NOMO-1 treated with dmso at 0.1 percent for 144 hours (cell line): ENCODE results near the gene MACROD2.

Source experiments
- DNase-seq: peaks from one replicate; lab custom pipeline; 2025; ENCODE audit not compliant: unreplicated experiment; lab: John Stamatoyannopoulos, UW

The MACROD2 gene

DNA sequence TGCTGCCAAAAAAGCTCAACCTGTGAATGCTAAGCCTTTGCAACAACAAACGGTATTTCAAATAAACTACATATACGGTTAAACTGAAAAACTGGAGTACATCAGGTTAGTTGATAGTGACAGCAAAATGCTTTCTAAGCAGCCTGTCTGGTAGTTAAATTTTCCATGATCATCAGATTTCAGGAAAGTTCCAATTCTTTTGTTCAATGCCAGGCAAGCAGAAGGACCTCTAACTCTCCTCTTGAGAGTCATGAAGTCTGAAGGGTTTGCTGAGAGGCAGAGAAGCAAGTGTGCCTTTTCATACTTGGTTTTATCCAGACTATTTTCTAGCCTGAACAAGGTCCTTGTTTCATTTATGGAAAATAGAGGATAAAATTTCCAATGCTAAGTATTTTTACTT is 337.6 kb downstream of the MACROD2 start:
- no peak for DNase-seq

DNA sequence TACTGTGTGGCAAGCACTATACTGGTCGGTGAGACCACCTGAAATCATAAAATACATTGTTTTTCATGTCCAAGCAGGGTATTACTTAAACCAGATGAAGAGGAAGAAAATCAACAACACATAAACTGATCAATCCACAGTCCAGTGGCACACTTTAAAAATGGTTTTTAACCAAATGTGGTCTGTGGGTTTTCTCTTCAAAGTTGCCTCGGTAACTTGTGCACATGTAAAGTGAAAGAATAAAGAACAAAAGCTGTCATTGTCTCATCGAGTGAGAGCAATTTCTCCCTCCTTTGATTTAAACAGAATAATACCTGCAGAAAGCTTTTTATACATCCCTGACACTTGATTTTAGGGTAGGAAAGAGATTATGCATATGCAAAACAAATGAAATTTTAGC is 338.4 kb downstream of the MACROD2 start:
- DNase-seq = no peak

DNA sequence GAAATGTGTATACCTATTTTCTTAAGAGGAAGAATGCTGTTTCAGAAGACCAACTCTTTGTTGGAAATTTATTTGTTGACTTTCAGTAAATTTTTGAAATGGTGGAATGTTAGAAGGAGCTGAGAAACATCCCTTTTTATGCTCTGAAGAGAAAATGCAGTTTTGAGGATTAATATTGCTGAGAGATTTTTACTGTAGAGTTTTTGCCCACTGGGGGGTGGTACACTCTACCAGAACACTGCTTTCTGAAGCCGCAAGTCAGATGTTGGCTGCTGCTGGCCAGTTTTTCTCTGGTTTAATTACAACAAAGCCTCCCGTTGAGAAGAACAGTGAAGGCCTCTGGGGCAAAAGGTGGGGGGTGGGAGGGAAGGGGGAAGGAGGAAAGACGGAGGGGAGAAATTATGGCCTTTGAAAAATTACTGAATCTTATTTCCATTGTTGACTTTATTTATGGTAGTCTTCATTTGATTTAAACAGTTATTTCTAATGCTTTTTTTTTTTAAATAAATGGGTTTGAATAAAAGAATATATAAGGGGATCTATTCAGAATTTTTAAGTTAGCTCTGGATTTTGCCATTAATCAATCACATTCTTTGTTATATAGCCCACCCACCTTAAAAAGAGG is 339.1 kb downstream of the MACROD2 start:
- no peak for DNase-seq

DNA sequence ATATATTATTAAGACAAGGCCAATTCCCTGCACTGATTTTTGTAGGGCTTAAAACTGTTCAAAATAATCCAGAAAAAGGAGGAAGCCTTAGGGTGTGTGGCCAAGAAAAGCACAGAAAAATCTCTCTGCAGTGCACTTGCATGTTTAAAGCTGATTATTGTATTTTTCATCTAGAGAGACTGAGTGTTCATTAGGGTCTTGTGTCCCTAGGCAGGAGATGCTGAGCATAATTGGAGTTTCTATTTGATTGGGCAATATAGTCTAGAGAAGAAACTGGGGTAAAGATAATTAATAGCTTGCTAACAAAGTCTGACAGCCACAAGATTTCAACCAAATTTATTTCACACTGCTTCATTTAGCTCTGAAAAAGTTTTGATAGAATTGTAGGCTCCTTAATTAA is 339.7 kb downstream of the MACROD2 start:
- DNase-seq = no peak

DNA sequence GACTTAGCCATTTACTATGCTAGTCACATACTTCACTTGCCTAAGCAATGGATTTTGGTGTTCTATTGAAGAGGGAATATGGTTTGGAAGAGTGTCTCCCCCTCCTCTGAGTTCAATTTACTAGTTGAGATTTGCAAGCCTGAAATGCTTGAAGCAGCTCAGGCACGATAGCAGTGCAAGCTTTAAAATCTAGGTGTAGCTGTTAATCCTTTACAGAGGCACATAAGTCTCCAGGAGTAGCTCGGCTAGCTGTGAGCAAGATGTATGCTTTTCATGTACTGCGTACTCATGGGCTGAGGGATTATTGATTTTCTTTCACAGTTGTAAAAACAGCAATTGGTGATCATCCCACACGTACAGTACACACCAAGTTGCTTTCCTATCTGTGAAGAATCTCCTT is 341.4 kb downstream of the MACROD2 start:
- no peak for DNase-seq

DNA sequence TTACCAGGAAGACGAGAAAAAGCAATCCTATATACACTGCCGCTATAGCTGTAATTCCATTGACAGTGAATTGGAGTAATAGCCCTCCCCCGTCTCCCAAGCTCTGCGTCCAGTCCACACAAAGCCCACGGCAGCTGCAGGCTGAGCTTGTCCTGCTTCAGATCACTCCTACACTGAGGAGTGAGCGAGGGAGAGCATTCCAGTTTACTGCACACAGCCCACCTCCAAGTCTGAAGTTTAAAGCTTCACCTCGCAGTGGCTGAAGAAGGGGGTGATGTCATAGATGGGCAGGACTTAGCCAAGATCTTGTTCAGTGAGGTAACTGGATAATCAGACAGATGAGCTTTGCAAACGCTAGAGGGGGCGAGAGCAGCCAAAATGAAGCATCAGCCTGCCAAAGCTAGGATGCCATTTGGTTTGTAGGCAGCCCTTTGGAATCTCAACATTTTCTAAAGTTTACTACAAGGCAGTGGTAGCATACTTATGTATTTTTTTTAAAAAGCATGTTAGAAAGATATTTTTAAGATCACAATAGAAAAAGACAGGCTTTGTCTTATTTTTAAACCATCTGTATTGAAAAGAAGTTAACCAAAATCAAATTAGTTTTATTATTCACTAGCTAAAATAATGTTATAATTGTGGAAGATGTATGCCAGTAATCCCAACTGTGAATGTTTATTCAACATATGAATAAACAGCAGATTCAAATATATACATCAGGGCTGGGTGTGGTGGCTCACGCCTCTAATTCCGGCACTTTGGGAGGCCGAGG is 342.3 kb downstream of the MACROD2 start, which contains the start of gene FLRT3:
Gene FLRT3, minus strand, starts transcription at position 213 of the 772 bp plus-strand sequence. CDS start 10,106 bp downstream, outside the sequence.
- DNase-seq = peak; percentile 88

DNA sequence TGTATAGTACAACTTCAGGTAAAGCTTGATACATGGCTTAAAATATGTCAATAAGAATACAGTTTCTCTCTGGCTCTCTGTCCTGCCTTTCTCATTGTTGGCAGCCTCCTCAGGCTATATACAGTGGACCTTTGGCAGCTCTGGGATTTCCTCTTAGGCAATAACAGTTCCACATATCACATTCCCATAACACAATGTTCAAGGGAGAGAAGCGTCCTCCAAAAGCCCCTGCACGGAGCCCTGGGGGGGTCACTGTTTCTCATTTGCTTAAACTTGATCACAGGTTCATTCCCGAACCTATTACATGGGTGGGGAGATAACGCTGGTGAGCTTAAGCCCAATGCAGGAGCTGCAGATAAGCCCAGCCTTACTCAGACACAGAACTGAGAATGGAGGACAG is 346.5 kb downstream of the MACROD2 start:
- DNase-seq = no peak

DNA sequence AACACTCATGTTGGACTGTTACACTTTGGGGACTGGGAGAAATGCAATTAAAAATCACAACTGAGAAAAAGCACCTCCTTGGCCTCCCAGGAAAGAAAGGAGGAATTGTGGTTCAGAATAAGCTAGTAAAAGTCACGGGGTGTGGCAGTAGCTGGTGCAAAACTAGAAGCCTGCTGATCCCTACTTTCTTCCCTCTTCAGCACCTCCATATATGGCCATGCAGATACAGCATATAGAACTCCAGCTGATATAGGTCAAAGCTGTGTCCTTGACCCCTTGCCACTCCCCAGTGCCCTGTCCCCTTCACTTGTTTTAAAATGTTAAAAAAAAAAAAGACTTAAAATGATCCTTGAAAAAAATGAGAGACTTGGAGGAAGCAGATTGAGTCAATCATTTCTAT is 347.6 kb downstream of the MACROD2 start:
- no peak for DNase-seq

DNA sequence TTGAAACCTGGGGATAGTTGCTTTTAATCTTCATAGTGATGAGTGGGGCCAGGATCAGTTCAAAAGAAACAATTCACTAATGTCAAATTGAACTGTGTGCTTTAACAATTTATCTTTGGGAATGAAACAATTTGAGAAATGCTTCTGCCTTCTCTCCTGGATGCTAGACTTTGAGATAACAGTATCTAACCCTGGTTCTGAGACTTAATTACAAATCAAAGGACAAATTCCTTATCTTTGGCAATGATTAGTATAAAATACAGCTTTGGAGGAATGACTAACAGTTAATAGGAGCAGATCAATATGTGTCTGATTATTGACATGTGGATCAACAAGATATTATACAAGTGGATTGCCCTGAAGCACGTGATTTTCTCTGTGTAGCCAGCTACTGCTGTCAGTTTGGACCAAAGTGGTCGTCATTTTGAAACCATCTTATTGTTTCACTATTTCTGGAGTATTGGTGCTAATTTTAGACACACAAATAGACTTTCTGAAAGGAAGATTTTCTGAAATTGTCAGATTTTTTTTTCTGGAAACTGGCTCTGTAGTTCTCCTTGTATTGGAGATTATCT is 348.3 kb downstream of the MACROD2 start:
- DNase-seq = no peak

DNA sequence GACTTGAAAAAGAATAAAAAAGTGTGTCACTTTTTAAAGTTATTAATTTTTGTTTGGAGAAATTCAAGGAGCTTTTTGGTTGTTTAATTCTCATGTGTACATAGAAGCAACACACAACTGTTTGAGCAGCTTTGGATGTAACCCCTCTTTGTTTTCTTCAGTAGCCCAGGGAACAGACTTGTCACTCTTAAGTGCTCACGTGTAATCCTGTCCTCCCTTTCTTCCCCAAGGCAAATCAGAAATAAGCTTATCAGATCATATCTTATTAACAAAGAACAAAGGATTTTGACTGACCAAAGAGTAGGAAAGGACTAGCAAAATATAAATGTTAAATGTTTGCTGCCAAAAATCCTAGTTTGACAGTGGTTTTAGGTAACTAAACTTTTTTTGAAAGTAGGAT is 349.4 kb downstream of the MACROD2 start:
- DNase-seq = no peak

DNA sequence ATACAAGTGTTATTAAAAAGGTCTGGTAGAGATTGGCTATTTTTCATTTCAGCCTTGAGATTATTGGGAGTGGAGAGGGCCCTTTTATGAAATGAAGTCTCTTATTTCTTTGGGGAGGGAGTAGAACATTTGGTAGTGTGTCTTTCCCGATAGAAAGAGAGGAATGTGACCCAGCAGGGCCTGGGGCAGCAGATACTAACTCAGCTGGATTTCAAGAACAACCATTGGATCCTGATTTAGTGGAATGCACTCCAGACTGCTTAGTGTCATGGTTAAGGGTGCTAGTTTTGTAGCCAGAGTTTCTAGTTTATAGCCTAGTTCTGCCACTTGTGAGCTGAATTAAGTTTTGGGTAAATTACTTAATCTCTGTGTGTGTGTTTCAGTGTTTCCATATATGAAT is 360.5 kb downstream of the MACROD2 start:
- no peak for DNase-seq

DNA sequence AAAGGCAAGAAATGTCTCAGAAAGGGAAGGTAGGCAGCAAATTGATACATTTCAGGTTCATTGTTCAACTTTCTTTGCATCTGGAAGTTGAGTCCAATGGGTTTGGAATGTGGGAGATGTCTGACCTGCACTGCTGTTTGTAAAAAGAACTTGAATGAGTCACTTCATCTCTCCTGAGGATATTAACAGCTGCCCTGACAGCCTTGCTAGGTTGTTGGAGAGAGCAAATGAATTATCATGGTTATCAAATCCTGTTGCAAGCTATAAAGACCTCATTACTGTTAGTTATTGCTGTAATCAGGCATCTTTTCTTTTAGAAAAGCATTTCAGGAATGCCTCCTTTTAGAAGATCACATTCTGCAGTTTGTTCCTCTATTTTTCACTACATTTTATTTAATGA is 365.1 kb downstream of the MACROD2 start:
- no peak for DNase-seq

DNA sequence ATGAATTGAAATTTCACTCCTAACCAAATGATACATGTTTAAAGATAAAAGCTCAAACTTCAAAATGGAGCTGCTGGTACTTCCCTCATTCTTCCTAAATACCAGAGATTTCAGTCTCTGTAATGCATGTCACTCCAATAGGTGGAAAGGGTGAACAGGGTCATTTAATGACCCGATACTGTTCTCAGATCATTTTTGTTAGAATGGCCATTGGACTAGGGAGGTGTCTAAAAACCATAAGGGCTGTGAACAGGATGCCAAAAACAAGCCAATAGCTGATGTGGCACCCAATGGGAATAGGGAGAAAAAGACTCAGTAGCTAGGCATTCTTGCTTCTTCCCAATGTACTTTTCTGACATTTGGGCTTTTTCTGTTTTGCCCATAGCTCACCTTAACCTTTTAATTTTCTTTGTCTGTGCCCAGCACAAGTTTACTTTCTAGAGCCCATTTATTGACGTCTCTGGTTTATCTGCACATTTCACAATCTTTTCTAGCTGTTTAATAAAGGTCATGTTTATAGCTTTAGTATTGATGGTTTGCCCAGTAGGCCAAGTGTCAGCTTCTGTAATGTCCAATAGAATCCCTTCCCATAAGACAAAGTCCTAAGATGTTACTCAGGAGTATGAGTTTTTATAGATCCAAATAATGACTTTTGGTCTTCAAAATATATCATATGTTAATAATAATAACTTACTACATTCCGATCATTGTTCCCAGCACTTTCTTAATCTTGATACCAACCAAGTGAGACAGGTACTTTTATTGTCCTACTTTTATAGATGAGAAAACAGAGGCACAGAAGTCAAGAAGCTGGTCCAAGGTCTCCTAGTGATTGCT is 366.4 kb downstream of the MACROD2 start:
- no peak for DNase-seq

DNA sequence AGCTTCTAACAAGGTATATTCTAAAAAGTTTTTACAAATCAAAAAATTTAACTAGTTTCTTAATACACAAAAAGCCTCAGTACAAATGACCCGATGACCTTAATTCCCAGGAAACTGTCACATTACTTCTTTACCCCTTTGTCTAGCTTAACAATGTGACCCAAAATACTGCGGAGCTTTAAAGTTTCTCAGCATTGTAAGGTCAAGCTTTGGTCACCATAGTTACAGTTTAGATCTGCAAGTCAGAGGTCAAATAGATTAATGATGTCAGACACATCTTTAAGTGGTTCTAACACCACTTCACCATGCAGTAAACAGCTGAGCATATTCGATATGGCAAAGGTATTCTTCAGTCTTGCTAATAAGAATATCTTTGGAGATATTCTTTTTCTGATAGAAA is 378.9 kb downstream of the MACROD2 start:
- no peak for DNase-seq

DNA sequence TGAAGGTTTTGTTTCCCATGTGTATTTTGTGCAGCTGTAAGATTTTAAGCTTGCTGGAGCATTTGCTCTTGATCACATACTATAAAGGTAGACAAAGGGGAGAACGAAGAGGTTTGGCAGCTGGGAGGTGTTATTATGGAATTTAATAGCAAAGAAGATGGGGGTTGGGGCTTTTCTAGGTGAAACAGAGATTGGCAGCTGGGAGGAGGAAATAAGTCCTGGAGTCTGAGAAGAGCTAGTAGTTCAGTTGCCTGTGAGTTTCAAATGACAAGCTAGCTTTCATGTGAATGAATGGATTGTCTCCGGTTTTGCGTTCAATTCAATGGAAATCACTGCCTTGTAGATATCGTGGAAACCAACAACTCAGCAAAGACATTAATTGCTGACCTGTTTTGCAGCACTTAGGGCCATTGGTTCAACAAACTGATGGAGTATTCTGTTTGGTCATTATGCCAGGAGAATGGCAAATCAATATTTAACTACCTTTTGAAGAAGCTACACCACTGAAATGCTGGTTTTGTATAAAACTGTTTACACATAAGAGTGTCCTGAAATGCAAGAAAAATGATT is 380.2 kb downstream of the MACROD2 start:
- no peak for DNase-seq

DNA sequence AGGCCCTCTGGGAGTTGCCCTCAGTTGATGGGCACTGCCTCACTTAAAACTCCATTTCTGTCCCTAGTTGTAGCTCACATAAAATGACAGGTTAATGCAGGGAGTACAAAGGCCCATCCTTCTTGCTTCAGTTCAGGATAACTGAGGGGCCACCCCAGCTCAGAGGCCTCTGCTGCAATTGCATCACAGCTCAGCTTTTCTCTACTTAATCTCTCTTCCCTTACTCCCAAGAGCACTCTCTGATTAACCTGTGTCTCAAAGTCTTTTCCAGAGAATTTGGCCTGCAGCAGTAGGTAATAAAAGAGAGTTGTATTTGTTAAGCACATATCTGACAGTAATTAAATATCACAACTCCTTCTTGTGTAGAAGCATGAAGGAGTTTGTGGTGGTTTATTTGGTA is 383.0 kb downstream of the MACROD2 start:
- DNase-seq = no peak

DNA sequence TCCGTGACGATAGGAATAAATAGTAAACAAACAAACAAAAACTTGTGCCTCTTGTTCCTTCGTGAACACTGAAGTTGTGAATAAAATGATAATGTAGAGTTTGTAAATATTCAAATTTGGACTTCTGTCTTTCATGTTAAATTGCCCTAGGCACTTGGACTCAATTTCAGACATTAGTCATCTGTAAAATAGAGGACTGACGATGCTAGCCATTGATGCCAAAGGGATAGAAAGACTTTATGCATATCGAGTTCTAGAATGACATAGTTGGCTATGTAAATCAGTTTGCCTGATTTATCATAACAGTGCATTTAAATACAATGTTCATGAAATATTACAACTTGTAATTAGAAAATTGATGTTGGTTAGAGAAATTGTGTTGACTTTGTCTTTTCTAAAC is 388.0 kb downstream of the MACROD2 start:
- DNase-seq = no peak

DNA sequence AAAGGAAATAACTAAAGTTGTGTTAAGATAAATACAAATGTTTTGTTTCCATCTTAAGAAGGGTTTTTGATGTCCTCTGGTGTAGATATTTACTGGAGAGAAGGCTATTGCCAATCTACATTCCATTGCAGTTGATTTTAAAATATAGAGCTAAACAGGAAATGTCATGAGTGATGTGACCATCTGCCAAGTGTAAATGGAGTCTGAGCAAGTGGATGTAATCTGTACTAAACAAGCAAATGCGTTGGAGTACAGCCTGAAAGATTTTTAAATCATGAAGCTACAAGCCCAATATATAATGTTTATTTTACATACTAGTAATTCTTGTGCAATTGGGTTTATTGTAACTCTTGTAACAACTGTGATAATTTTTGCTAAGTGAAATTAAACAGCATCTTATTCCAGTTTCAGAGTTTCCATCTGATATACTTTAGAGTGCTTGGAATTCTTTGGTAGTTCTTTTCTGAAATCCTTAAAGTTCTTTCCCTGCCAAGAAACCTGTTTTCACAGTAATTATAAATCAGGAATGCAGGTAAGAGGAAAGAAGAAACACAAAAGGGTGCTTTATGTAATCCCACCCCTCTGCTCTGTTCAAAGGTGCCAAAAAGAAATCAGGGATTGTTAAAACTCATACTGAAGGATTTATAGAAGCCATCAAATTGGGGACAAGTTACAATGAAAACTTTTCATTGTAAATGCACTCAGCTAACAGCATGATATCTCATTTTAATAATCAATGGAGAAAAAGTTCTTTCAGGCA is 389.3 kb downstream of the MACROD2 start:
- DNase-seq = no peak

DNA sequence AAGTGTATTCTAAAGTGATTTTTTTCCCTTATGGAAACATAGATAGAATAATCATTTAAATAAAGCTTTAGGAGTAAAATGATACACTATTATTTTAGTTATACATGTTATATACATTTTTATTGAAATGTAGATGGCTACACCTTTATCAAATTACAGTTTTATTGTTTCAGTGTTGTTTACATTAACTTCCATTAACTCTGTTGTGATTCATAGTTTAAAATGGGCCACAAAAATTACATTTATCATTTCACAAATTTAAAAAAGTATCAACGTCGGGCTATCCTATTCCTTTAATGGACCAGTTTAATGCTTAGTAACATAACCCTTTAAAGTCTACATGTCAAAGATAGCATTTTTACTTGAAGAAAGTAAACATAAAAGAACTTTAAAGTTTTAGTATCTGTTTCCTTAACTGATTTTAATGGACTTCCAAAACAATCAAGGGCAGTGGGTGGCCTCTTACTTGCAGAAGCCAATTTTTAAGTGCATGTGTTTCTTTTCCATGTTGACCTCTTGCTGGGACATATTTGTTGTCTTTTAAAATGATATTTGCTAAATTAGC is 389.9 kb downstream of the MACROD2 start:
- no peak for DNase-seq

DNA sequence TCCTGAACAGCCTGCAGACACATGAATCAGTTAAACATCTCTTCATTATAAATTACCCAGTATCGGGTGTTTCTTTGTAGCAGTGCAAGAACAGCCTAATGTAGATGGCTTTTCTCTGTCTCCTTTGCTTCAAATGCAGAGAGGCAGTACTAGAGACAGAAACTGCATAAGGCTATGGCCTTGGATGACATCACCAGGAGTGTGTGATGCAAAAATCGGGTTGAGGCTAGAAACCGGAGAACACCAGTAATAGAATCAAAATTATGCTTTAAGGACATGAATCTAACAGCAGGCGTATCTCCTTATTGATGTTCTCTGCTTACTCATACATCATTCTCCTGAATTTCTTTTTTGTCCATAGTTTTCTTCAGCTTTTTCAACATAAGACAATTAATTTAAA is 391.4 kb downstream of the MACROD2 start:
- DNase-seq = no peak
